G401 (cell line): ENCODE results near the gene PCDH20. TPM values are rescaled to one million over a fixed set of nuclear protein-coding genes. Genes with fewer than 3 reads are reported as not detected.

ENCODE experiments used
- DNase-seq: peaks from one replicate; pipeline ENCODE4 v3.0.0-alpha.2; 2015; ENCODE audit warnings: low spot score
- in situ Hi-C: cut with HindIII; loops from 2 replicates; pipeline ENCODE4 v1.10.0; 2016; ENCODE audit warnings: low sequenced_read_pairs, mixed read lengths
- total RNA-seq: library from RNA; depleted of rRNA; stranded (reverse); fragments of >200 nt; shearing (Covaris generic); gene quantifications from 2 replicates; pipeline ENCODE4 v1.2.3, GENCODE V29; 2014; rRNA removed

PCDH20 gene, protein sequence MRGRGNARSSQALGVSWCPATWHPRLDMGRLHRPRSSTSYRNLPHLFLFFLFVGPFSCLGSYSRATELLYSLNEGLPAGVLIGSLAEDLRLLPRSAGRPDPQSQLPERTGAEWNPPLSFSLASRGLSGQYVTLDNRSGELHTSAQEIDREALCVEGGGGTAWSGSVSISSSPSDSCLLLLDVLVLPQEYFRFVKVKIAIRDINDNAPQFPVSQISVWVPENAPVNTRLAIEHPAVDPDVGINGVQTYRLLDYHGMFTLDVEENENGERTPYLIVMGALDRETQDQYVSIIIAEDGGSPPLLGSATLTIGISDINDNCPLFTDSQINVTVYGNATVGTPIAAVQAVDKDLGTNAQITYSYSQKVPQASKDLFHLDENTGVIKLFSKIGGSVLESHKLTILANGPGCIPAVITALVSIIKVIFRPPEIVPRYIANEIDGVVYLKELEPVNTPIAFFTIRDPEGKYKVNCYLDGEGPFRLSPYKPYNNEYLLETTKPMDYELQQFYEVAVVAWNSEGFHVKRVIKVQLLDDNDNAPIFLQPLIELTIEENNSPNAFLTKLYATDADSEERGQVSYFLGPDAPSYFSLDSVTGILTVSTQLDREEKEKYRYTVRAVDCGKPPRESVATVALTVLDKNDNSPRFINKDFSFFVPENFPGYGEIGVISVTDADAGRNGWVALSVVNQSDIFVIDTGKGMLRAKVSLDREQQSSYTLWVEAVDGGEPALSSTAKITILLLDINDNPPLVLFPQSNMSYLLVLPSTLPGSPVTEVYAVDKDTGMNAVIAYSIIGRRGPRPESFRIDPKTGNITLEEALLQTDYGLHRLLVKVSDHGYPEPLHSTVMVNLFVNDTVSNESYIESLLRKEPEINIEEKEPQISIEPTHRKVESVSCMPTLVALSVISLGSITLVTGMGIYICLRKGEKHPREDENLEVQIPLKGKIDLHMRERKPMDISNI
- 0.06 TPM in 1 of 2 replicates, not detected in the other for total RNA-seq

DNA sequence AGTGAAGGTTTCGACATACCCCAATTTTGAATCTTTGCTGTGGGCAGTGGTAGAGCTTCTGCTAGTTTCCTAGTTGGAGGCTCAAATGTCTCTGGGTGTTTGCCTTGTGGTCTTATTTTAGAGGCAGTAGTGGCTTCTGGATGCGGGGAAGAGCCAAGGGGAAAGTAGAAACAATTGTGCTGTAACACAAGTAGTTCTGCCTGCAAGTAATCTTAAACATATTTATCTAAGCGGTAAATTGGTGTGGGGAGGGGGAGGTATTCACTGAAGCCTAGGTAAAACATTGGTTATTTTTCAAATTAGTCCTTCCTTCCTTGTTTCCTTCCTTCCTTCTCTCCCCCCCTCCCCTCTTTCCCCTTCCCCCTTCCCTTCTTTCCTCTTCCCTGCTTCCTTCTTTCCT lies at the start of gene PCDH20:
Gene PCDH20 (minus strand): TSS at position 101 of the 400 bp plus-strand sequence. CDS start 691 bp downstream, outside the sequence.
- DNase-seq = no peak
- in situ Hi-C loops = no loop called here

DNA sequence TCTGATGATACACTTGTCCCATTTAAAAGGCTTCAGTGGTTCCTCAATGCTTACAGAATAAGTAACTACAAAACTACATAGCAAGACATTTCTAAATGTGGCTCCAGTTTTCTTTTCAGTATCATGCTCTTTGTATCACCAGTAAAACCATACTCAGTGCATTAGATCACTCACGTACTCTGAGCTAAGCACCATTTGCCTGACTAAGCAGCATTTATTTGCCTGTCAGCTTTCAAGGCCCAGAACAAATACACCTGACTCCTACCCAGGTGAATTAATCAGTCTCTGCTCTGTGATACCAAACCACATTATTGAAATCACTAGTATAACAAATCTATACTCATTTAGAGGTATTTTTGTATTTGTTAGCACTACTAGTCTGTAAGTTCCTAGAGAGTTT lies 47.4 kb upstream of the PCDH20 start:
- DNase-seq = no peak
- in situ Hi-C loops = no loop called here

DNA sequence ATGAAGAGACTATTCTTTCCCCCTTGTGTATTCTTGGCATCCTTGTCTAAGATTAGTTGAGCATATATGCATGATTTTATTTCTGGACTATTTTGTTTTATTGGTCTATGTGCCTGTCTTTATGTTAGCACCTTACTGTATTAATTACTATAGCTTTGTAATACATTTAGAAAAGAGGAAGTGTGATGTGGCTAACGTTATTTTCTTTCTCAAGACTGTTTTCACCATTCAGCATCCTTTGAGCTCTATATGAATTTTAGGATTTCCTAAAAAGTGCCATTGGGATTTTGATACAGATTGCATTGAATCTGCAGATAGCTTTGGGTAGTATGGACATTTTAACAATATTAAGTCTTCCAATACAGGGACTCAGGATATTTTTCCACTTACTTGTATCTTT lies 37.5 kb upstream of the PCDH20 start:
- in situ Hi-C loops = no loop called here
- DNase-seq = no peak

DNA sequence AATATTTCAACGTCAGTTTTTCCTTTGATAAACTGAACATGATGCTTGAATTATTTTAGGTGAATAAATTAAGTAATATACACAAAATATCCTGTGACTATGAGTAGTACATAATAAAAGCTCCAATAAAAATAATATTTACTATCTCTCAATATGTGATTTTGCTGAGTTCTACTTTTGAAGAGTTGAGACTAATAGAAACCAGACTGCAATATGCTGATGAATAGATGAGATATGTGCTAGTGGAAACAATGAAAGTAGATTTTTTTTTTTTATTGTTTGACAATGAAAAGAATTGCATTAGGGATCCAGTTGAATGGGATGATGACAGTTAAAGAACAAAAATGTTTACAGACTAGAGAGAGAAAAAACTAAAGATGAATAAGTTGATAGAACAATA lies 16.4 kb upstream of the PCDH20 start:
- in situ Hi-C loops = no loop called here

DNA sequence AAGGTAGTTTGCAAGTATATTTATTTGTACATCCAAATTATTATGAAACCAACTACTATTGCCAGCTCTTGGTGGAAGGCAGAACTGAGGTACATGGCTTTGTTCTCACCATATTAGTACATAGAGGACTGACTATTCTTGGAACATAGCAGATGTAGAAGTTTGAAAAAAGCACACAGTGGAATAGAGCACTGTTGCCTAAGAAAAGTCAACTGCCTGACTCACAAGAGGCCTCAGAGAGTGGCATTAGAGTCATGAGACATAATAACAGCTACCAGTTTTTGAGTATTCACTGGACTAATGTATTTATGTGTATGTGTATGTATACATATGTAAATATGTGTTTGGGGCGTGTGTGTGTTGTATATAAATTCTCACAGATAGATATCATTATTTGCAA lies 8.3 kb upstream of the PCDH20 start:
- no peak for DNase-seq
- in situ Hi-C loops = no loop called here

More for the DNA sequence above, 16.4 kb upstream of the PCDH20 start:
- no peak for DNase-seq

DNA sequence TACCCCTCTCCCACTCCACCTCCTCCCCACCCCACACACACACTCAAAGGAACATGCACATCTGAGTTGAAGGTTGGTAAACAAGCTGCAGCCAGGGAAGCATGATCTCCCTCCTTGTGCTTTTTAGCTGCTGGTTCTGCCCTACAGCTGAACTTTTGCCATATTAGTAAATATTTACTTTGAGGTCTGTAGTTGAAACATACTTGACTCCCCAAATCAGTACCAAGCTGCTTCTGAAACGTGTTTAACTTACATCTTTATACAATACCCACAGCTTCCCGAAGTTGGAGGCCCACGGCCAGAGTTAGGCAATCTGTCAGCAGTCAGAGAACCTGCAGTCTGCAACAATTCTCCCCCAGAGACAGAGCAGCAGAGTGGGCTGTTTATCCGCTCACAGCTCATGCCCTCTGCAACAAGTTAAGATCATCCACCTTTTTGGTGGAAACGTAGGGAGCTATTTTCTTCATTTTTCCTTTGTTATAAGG lies 1.5 kb upstream of the PCDH20 start:
- DNase-seq = no peak
- in situ Hi-C loops = no loop called here

DNA sequence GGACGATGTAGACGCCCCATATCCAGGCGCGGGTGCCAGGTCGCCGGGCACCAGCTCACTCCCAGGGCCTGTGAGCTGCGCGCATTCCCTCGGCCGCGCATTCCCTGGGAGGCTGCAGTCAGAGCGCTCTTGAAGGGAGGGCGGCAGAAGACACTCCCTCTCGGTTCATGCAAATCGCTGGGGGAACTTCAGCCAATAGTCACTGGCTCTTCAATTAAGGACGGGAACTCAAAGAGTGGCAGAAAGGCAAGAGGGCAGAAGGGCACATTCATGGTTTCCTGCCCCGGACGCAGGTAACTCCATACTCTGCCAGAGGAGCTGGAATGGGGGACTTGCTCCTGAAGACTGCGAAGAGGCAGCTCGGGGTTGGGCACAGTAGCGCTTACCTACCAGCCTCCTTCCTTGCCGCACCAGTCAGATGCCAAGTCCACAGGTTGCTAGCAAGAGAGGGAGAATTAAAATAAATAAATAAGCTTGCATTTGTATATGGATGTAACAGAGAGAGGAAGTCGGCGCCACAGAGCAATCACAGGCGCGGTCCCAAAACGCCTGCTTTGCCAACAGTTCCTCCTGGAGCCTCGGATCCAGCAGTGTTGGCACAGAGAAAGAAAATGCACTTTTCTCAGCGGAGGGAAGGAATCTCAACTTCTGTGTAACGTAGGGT lies 459 bp downstream of the PCDH20 start:
- in situ Hi-C loops = no loop called here
- DNase-seq = no peak

DNA sequence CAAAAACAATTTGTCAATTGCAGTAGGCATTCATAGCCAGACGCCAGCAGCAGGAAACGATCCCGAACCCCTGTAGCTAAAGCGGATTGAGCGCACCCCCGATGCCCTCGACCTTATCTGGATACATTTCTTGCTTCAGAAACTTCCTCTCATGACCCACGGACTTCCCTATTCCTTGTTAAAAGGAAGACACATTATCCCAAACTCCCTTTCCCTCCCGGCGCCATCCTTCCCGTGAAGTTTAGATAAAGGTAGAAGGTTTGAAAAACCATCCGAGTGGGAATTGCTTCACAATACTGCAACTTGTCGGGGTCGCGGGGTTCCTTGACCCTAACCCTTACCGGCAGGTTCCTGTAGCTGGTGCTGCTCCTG lies 977 bp downstream of the PCDH20 start:
- in situ Hi-C loops = no loop called here

DNA sequence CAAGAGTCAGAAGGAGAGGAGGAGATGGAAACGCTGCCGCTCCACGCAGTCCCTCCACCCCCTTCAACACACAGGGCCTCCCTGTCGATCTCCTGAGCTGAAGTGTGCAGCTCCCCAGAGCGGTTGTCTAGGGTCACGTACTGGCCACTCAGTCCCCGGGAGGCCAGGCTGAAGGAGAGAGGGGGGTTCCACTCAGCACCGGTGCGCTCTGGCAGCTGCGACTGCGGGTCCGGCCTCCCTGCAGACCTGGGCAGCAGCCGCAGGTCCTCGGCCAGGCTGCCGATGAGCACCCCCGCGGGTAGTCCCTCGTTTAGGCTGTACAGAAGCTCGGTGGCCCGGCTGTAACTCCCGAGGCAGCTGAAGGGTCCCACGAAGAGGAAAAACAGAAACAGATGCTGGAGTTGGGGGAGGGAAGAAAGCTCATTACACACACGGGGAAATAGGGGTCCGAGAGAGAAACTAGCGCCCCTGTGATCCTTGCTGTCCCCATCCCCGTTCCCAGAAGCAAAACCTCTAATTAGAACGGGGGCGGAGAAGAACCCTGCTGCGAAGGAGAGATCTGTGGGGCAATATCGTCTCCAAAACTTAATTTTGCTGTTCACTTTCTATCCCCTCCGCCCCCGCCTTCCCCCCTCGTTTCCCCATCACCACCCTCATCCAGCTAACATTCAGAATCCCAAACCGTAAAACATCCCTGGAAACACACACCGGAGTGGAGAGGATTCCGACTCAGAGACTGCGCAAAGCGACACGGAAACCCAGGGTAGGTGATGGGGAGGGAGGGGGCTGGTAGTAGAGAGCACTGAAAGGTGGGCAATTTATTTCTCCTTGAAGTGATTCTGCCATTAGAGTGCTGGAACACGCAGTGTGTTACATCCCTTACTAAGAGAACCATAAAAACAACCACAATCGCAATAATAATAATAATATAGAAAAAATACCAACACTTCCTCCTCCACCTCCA lies 1.8 kb downstream of the PCDH20 start:
- no peak for DNase-seq
- in situ Hi-C loops = no loop called here

More for the DNA sequence above, 977 bp downstream of the PCDH20 start:
- no peak for DNase-seq

DNA sequence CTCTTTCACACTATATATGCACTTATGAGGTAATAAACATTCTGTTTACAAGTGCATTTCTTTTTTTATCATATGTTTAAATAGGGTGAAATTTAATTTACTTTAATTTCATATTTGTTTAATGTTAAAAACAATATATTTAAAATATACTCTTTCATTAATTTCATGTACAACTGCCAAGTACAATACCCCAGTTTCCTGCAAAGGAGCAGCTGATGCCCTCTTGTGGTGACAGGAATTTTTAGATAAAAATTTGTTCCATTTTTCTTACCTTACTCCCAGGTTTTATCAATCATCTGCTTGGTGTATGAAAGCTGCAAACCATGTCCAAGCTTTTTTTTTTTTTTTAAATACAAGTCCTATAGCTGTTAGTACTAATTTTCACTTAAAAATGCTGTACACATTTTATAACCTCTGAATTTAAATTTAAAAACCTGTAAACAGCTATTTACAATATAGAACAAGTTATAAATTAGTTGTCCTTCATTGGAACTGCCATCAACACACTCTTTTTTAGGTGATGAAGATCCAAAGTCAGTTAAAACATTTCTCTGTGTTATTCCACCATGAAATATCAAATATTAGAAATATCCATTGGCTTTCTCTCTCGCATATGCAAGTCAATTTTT lies 4.9 kb downstream of the PCDH20 start:
- in situ Hi-C loops = no loop called here
- DNase-seq = peak; percentile 5

DNA sequence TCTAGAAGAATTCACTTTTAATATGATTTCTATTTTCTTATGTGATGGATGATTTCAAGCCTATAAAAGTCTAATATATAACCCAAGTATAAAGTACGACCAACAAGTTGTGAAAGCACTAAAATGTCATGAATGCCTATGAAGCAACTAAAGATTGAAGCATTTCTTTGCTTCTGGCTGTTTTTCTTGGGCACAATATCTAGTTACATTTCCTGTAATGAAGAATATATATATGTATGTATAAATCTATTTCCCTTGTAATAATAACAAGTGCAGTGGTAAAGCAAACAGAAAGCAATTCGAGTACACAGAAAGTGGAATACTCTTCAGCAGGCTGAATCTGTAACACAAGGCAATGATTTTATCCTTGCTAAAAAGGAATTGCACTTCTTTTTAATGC lies 5.4 kb downstream of the PCDH20 start:
- no peak for DNase-seq
- in situ Hi-C loops = no loop called here

DNA sequence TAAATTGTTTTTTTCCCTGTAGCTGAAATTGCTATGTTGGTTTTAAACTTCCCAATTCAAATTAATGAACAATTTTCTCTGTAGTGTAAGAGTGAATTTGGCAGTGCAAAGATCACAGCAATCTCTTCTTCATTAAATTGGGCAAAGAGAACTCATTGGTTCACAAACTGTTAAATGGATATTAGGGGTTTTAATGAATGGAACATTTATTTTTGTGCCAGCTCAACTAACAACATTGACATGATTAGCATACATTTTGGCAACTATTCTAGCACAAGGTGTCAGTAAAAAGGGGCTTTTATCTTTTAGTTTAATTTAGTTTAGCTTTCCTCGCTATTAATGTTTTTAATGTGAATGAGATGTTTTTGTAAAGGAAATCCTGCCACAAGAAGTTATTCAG lies 7.1 kb downstream of the PCDH20 start:
- in situ Hi-C loops = no loop called here
- DNase-seq = no peak

DNA sequence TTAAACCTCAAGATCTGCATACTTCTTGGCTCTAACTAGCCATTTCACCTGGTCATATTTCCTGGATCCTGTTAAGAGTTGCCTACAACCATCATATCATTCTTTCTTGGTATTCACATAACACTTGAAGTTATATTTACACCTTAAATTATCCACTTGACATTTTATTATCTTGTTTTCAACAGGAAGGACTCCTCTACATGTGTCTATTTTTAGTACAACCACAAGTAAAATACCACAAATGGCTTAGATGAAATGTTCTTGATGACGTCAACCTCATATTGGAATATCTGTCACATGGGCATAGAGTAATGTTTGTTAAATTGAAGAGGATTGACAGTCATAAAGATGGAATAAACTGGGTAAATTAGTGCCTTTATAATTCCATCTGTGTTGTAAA lies 9.4 kb downstream of the PCDH20 start:
- no peak for DNase-seq
- in situ Hi-C loops = no loop called here

DNA sequence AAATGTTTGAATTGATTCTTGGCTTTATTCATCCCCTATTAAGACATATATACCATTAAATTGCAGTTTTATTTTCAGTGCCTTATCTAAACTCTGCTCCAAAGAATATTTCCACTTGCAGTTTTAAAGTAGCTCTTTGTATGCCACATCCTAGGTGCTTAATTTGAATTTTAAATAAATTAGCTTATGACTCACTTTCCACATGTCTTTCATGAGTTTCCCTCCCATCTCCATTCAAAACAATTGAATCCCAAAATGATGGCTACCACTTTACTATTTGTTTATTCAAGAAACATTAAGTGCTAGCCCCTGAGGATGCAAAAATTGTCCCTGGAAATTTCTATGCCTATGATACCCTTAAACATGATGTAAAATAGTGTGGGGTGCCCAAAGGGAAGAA lies 19.5 kb downstream of the PCDH20 start:
- in situ Hi-C loops = no loop called here
- DNase-seq = no peak

DNA sequence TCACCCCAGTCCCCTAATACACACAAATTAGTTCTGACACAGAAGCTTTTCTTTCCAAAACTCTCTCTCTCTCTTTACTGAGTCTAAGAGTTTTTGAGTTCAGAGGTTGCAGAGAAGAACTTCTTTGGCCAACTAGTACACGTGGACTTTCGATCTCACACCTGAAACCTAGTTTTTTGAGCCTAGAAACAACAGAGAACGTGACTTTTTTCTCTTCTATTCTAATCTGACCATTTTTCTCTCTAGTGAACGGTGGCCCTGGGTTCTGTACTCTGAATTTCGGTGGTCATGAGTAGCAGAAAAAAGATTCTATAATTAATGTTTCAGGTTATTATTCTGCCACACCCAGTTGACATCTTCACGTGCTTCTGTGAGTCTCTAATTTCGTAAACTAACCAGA lies 24.2 kb downstream of the PCDH20 start:
- DNase-seq = no peak
- in situ Hi-C loops = no loop called here

DNA sequence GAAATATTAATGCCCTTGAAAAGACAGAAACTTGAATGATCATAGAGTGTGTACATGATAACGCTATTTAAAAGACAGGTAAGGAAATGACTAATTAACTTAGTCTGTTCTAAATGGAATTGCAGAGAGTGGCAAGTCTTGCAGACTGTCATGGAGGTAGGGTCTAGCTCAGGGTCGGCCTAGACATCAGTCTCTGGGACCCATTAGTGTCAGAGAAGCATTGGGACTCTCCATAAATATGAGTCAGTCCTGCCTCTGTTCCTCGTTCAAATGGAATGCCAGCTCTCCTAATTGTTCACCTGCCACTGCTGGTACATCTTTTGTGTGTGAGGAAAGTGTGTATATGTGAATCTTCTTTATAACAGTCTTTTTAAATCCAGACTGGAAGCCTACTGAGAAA lies 28.0 kb downstream of the PCDH20 start:
- DNase-seq = no peak
- in situ Hi-C loops = no loop called here

DNA sequence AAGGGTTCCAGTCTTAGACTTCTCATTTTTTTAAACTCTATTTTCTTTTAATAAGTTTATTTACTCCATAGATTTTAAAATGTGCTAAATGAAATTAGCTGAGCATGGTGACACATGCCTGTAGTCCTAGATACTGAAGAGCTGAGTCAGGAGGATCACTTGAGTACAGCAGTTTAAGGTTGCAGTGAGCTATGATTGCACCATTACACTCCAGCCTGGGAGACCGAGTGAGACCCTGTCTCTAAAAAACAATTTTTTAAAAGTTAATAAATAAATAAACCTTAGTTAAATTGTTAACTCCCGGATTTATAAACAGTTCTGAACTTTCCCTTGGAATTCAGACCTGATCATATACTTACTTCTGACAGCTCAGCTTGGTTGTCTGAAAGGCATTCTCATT lies 32.5 kb downstream of the PCDH20 start:
- in situ Hi-C loops = no loop called here
- DNase-seq = no peak

DNA sequence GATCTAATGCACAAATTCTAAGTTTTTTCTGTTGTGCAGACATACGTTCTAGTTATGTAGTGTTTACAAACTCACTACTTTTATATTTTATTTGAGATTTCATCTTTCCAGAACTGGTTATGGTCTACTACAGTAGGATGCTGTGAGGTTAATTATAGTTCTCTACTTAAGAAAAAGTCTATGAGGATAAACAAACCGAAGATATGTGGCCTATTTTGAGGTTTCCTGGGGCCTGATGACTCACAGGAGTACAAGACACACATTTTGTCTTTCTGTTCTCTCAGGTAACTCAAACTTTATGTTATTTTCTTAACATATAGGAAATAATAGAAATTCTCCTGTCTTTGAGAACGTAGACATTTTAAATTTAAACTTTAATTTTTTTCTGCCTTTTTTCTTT lies 45.1 kb downstream of the PCDH20 start:
- DNase-seq = no peak
- in situ Hi-C loops = no loop called here
